CD1c-positive myeloid dendritic cell (primary cell): Measurements from ENCODE around the gene COL1A2.

Experiments
- DNase-seq: peaks from one replicate; pipeline ENCODE4 v3.0.0-alpha.2; 2016; ENCODE audit errors: extremely low spot score

COL1A2 gene

GRCh38 chr7:94382746-94383145 is 11.9 kb upstream of the COL1A2 start:
- DNase-seq = no peak

- no peak for DNase-seq
Measured at GRCh38 chr7:94384315-94384714, 10.4 kb upstream of the COL1A2 start.

GRCh38 chr7:94386416-94386815 is 8.3 kb upstream of the COL1A2 start:
- DNase-seq = no peak

GRCh38 chr7:94388540-94388939 is 6.2 kb upstream of the COL1A2 start:
- no peak for DNase-seq

GRCh38 chr7:94389381-94389780 is 5.3 kb upstream of the COL1A2 start:
- DNase-seq = no peak

- no peak for DNase-seq
Measured at GRCh38 chr7:94391726-94392392, 2.8 kb upstream of the COL1A2 start.

- no peak for DNase-seq
Measured at GRCh38 chr7:94392393-94392786, 2.3 kb upstream of the COL1A2 start.

- no peak for DNase-seq
Measured at GRCh38 chr7:94393246-94394108, 1.2 kb upstream of the COL1A2 start.

GRCh38 chr7:94394109-94394436 is 622 bp upstream of the COL1A2 start:
- no peak for DNase-seq

- DNase-seq = peak; percentile 62
Measured at GRCh38 chr7:94395141-94396036, 694 bp downstream of the COL1A2 start.

GRCh38 chr7:94396037-94396431 is 1.3 kb downstream of the COL1A2 start:
- no peak for DNase-seq

GRCh38 chr7:94396596-94396995 is 1.9 kb downstream of the COL1A2 start:
- no peak for DNase-seq

- DNase-seq = no peak
Measured at GRCh38 chr7:94397722-94398121, 3.0 kb downstream of the COL1A2 start.

- DNase-seq = no peak
Measured at GRCh38 chr7:94398841-94399240, 4.1 kb downstream of the COL1A2 start.

GRCh38 chr7:94400022-94400421 is 5.3 kb downstream of the COL1A2 start:
- no peak for DNase-seq

GRCh38 chr7:94400643-94401427 is 6.1 kb downstream of the COL1A2 start:
- DNase-seq = no peak

GRCh38 chr7:94401428-94401814 is 6.7 kb downstream of the COL1A2 start:
- DNase-seq = no peak

GRCh38 chr7:94403546-94403945 is 8.9 kb downstream of the COL1A2 start:
- no peak for DNase-seq

- no peak for DNase-seq
Measured at GRCh38 chr7:94405506-94405905, 10.8 kb downstream of the COL1A2 start.

GRCh38 chr7:94406696-94407095 is 12.0 kb downstream of the COL1A2 start:
- no peak for DNase-seq

- DNase-seq = no peak
Measured at GRCh38 chr7:94409200-94409948, 14.7 kb downstream of the COL1A2 start.
